GM21528 (cell line): Measurements from ENCODE around the gene LRG1.
"Not testable (repeated sequence)": the region's sequence is repeated elsewhere in the genome, so short reads cannot be mapped to it uniquely, and the experiment has no call there.

ENCODE experiments used
- ATAC-seq: cut with Tn5 transposase; IDR thresholded peaks from one replicate; pipeline ENCODE4 v1.9.1; 2021; ENCODE audit warnings: mild to moderate bottlenecking, moderate library complexity; ENCODE audit not compliant: unreplicated experiment, low FRiP score

LRG1 gene

DNA sequence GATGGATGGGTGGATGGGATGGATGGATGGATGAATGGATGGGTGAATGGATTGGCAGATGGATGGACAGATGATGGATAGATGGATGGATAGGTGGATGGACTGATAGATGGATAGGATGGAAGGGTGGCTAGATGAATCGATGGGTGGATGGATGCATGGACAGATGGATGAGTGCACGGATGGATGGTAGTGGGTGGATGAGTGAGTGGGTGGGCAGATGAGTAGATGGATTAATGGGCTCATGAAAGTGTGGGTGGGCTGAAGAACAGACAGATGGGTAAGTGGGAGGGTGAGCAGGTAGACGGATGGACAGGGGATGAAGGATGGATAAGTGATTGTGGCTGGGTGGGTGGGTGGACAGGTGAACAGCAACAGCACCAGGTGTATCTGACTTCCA, 13.9 kb upstream of the LRG1 start:
- ATAC-seq = no peak

- no peak for ATAC-seq
Measured at GRCh38 chr19:4553092-4553695, 13.4 kb upstream of the LRG1 start.

DNA sequence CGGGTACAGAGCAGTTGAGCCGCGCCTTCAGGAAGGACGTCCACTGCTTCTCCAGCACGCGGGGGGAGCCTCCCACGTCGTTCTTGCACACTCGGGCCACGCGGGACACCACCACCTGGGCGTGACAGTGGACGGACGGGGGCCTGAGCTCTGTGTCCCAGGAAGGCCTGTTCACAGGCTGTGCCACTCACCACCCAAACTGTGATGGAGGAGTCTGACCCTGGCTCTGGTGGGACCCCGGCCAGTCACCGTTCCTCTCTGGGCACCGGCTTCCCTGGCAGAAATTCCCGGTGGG, 12.6 kb upstream of the LRG1 start:
- ATAC-seq = no peak

DNA sequence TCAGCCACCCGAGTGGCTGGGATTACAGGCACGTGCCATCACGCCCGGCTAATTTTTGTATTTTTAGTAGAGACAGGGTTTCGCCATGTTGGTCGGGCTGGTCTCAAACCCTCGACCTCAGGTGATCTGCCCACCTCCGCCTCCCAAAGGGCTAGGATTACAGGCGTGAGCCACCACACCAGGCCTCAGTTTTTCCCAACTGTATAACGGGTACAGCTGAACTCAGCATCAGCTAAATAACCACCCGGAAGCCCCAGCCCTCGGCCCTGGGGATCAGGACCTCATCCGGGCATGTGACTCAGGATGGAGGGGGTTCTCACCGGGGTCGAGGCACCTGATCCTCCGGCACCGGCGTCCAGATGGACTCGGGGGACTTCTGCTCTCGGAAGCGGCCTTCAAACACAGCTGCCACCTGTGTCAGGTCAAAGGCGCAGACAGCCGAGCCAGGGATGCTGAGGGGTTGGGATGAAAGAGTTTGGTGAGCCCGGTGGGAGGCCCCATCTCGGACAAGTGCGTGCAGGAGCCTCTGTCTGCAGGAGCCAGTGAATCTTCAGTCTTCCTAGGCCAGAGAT, 10.7 kb upstream of the LRG1 start:
- no peak for ATAC-seq

DNA sequence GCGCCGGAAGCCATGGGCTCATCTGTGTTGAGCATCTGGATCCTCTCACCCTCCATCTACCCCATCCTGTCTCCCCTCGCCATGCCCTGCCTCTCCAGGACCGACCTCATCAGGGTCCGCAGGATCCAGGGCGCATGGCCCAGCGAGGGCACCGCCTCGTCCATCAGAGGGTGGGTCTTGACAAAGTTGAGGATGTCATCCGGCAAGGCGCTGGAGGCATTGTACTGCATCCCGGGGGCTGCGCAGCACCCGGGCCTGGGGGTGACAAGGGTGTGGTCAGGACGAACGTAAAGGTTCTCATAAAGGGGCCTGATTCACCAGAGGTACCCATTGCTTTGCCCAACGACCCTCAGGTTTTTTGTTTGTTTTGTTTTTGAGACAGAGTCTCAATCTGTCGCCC, 10.2 kb upstream of the LRG1 start:
- no peak for ATAC-seq

GRCh38 chr19:4548238-4548584, 8.4 kb upstream of the LRG1 start:
- ATAC-seq = no peak

DNA sequence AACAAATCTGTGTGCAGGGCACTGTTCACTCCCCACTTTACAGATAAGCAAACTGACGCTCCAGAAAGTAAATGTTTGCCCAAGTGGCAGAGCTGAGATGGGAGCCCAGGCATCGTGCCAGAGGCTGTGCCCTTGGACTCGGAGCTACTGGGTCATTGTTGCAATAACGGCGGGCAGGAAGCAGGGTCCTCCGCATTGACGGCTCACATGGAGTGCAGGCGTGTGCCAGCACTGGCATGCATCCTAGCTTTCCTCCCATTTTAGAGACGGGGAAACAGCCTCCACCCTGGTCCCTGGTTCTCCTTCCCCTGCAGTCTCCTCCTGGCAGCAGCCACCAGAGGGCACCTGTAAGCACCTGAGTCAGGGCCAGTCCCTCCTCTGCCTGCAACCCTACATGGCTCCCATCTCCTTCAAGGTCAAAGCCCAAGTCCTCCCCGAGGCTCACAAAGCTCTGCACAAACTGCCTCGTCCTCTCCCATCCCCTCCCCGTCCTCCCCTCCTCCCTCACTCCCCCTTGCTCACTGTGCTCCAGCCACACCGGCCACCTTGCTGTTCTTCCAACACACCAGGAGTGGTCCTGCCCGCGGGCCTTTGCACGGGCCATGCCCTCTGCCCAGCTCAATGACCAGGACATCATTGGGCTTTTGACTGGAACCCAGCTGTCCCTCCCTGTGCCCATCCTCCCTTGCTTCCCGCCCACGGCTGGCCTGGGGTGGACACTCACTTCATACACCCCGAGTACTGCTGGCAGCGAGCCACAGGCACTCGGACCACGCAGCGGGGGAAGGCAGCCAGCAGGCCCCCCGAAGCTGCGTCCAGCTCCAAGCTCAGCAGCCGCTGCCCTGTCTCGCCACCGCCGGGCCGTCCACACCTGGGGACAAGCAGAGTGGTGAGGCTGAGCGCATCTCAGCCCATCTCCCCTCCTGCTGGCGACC, 7.7 kb upstream of the LRG1 start:
- no peak for ATAC-seq

DNA sequence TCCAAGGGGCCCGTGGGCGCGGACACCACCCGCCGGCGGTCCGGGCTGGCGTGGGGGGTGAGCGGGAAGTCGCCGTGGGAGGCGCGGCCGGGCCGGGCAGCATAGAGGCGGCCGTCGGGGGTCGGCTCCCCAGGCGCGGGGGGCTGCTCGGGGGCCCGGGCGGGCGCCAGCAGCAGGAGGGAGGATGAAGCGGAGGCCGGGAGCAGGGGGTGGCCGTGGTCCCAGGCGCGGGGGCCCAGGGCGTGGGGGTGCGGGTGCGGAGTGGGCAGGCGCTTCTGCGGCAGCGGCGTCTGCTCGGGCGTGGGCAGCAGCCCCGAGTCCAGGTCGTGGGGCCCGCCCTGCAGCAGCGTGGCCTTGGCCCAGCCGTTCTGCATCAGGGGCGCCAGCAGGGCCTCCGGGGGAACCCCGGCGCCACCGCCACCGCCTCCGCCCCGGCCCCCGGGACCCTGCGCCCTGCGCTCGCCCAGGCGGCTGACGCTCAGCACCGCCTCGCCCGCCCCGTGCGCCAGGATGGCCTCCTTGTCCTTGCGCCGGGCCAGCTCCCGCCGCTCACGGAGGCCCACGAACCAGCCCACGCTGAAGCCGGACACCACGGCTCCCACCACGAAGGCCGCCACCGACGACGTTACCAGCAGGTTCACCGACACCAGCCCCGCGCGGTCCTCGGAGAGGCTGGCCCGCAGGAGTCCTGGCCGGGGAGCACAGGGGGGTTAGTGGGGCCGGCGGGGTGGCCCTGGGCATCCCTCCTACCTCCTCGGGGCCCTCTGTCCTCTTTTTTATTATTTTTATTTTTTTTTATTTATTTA, 4.2 kb upstream of the LRG1 start:
- ATAC-seq = no peak

DNA sequence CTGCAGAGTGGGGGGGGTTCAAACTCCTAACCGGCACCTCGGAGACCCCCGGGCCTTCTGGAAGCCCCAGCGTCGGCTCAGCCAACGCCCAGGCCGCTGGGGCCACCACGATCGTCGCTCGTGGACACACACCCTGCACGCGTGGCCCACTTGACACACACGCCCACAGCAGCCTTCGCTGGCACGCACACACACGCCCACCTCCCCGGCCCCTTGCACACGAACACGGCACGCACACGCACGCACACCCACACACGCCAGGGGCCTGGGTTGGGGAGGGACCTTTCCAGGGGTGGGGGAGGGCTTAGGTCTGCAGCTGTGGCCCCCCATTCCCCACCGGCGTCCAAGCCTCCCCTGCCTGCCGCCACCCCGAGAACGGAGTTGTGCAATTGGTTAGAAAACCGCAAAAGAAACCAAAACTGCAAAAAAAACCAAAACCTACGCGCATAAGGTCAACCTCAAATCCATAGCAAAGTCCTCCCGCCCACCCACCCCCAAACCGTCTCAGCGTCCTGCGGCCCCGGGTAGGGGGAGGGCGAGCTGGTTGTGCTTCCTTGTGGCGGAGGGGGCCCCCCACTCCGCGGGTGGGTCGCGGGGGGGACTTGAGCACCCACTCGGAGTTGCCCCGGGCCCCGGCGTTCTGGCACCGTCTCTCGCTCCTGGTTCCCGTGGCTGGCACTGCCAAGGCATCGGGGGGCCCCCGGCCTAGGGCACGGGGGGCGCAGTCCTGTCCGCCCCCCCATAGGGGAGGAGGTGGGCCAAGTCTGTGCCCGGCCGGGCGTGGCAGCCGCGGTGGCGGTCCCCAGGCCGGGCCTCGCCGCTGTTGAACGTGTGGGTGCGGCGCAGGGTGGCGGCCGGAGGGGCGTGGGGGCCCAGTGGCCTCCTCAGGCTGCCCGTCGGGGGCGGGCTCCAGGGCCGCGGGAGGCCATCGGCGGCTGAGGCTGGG, 3.3 kb upstream of the LRG1 start:
- ATAC-seq = no peak

DNA sequence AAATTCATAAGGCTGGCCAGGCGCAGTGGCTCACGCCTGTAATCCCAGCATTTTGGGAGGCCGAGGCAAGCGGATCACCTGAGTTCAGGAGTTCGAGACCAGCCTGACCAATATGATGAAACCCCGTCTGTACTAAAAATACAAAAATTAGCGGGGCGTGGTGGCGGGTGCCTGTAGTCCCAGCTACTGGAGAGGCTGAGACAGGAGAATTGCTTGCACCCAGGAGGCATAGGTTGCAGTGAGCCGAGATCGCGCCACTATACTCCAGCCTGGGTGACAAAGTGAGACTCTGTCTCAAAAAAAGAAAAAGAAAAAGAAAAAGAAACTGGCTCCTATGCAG, 1.9 kb upstream of the LRG1 start:
- not testable (repeated sequence) for ATAC-seq

DNA sequence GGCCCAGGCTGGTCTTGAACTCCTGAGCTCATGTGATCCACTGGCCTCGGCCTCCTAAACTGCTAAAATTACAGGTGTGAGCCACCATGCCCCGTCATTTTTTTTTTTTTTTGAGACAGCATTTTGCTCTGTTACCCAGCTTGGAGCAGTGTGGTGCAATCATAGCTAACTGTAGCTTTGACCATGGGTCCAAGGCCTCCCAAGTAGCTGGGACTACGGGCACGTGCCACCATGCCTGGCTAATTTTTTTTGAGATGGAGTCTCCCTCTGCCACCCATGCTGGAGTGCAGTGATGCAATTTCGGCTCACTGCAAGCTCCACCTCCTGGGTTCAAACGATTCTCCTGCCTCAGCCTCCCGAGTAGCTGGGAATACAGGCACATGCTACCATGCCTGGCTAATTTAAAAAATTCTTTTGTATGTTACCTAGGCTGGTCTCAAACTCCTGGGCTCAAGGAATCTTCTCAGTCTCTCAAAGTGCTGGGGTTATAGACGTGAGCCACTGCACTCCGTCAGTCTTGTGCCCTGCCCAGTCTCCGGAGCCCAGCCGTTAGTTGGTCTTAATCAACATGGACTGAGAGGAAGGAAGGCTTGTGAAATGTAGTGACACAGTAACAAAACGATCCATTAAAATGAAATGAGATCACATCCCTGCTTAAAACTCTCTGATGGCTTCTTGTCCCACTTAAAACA, 1.4 kb upstream of the LRG1 start:
- no peak for ATAC-seq

DNA sequence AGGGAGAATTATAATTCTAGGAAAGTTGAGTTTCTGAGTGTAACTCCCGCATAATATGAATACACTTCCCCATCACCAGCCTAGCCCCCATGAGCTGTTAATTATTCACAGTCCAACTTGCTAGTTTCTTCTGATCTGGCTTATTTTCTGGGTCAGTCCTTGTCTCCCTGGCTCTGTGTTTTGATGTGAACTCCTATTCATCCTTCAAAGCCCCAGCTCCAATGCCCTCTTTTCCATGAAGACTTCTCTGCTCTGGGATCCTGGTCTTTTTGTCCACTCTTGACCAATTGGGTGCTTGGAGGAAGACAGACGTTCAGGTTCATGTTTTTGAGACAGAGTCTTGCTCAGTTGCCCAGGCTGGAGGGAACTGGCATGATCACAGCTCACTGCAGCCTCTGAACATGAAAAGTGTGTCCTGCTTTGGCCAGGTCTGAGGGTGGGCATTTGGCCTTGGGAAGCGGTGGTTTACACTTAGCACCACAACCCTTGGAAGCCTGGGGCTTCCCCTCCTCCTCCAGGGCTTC, 605 bp downstream of the LRG1 start:
- ATAC-seq = no peak

- no peak for ATAC-seq
Measured at GRCh38 chr19:4538601-4538954, 1.3 kb downstream of the LRG1 start.

DNA sequence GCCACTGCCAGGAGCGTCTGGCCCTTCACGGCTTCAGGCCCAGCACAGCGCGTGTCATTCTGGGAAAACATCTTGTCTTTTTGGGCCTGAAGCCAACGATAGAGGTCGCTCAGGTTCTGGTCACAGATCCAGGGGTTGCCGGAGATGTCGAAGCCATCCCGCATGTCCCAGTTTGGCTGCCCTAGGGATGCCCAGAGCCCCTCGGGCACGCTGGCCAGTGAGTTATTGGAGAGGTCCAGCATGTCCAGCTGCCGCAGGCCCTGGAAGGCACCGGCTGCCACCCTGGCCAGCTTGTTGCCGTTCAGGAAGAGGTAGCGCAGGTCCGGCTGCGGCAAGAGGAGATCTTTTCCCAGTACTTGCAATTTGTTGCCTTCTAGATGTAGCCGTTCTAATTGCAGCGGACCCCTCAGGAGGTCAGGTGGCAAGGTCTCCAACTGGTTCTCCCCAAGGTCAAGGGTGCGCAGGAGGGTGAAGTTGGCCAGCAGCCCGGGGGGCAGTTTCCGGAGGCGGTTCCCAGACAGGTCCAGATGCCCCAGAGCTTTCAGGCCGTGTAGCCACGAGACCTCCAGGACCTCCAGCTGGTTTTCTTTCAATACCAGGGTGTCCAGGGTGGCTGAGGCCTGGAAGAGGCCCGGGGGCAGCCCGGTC, 1.8 kb downstream of the LRG1 start:
- ATAC-seq = no peak

- ATAC-seq = no peak
Measured at GRCh38 chr19:4536798-4537197, 3.0 kb downstream of the LRG1 start.

- ATAC-seq = no peak
Measured at GRCh38 chr19:4534836-4535658, 4.8 kb downstream of the LRG1 start, which contains the start of gene PLIN5. PLIN5 (minus strand) TSS chr19:4535224; CDS start chr19:4534074, 1,150 bp downstream.

DNA sequence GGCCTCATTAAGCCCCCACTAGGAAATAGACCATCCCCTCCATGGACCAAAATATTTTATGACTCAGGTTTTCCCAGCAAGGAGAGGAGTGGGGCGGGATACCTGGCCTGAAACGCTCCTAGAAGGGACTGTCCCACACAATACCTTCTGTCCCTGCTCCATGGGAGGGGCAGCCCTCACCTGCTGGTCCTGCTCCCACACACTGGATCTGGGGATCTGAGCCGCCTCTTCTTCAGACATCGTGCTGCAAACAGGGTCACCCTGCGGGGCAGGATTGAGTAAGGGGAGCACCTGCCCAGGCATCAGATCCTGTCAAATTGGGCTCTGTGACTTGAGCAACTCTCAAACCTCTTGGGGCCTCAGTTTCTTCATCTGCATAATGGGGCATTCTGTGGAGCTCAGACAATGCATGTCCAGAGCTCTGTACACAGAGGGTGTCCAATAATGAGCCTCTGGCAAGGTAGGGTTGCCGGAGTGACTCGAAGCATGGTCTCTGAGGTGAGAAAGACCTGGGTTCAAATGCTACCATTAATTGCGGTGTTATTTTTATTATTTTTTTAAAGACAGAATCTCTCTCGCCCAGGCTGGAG, 5.9 kb downstream of the LRG1 start:
- ATAC-seq = no peak

GRCh38 chr19:4533334-4533733, 6.5 kb downstream of the LRG1 start:
- no peak for ATAC-seq
